D721Med (cell line): ENCODE results near the gene TRAPPC6A.

Experiments
- DNase-seq: peaks from one replicate; pipeline ENCODE4 v3.0.0; 2011; ENCODE audit warnings: low spot score; ENCODE audit not compliant: insufficient read length
- FAIRE-seq: peaks from 2 replicates; lab custom pipeline; 2011; peaks lifted over from hg19 to GRCh38; lab: Jason Lieb, UNC
- TF ChIP-seq, protein P1 (sequence below): IDR thresholded peaks from 2 replicates; pipeline ENCODE4 v1.5.1; 2012; ENCODE audit warnings: mild to moderate bottlenecking, control low read depth; ENCODE audit not compliant: insufficient read depth; ENCODE audit errors: missing control alignments

Gene TRAPPC6A

DNA sequence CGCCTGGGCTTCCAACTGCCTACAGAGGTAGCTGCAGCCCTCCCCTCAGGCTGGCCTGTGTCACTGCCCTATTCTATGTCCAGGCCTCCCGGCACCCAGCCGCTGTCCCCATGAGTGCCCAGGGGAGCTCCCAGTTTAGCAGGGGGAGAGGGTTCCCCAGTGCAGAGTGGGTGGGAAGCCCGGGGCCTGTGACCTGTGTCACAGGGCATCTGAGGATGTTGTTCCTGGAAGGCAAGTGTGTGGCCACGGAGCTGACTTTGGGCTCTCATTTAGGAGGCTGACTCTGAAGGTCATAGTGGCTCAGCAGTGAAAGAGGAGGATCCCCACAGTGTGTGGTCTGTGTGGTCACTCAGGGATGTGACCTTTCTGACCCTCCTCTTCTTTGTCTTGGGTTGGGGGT, 59.9 kb downstream of the TRAPPC6A start:
- FAIRE-seq (no peak), DNase-seq (no peak)
- TF ChIP-seq, protein P1, sequence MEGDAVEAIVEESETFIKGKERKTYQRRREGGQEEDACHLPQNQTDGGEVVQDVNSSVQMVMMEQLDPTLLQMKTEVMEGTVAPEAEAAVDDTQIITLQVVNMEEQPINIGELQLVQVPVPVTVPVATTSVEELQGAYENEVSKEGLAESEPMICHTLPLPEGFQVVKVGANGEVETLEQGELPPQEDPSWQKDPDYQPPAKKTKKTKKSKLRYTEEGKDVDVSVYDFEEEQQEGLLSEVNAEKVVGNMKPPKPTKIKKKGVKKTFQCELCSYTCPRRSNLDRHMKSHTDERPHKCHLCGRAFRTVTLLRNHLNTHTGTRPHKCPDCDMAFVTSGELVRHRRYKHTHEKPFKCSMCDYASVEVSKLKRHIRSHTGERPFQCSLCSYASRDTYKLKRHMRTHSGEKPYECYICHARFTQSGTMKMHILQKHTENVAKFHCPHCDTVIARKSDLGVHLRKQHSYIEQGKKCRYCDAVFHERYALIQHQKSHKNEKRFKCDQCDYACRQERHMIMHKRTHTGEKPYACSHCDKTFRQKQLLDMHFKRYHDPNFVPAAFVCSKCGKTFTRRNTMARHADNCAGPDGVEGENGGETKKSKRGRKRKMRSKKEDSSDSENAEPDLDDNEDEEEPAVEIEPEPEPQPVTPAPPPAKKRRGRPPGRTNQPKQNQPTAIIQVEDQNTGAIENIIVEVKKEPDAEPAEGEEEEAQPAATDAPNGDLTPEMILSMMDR = no peak

DNA sequence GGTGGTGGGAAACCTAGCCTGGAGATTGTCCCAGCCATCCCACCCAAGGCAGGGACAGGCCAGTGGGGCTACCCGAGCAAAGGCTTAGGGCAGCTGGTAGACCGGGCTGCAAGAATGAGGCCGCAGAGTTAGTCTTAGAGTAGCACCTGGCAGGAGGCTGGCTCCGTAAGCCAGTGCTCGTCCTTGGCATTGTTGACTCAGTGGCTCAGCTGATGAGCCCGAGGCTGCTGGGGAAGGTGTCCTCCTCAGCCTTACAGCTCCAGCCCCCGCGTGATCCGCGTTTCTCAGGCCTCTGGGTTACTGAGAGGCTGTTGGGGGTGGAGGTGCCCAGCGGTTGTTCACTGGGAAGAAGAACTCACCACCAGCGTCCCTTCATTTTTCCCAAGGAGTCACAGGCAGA, 60.4 kb downstream of the TRAPPC6A start:
- DNase-seq (no peak), FAIRE-seq (no peak)
- TF ChIP-seq, protein P1 = no peak

DNA sequence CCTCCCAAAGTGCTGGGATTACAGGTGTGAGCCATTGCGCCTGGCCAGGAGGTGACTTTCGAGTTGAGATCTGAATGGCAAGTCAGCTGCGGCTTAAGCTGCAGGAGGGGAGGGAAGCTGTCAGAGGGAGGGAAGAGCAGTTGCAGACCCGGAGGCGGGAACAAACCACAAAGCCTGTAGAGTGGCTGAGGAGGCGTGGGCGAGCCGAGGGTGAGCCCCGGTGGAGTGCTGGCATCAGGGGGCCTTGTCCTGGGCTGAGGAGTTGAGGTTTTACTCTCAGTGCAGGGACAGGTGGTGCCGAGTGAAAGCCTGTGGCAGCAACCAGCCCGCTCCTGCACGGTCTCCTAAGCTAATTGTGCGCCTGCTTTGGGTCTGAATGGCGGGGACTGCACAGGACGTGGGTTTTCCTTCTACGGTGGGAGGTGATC, 60.9 kb downstream of the TRAPPC6A start:
- no peak for FAIRE-seq
- DNase-seq = no peak

DNA sequence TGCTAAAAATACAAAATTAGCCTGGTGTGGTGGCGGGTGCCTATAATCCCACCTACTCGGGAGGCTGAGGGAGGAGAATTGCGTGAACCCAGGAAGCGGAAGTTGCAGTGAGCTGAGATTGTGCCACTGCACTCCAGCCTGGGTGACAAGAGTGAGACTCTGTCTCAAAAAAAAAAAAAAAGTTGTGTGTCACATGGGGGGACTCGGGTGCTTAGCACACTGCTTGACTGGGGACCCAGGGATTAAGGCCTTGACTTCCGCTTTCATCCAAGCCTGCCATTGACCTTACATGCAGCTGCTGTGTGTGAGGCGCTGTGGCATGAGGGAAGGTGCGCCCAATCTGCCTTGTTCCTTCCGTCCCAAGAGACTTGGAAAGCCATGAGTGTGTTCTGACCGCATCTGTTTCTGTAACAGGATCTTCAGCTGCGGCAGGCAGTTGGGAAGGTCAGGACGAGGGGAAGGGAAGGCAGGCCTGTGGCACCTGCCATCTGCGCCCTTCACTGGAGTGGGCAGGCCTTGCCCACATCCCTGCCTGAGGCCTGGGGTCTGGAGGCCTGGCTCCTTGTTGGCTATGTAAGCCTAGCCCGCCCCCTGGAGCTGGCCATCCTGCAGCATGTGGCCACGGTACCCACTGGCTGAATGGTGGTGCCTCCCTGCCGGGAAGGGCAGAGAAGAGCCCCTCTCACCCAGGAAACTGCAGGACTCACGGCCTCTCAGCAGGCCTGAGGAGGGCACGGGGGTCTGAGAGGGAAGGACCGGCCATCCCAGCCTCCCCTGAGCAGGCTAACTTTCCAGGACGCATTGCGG, 62.0 kb downstream of the TRAPPC6A start:
- FAIRE-seq = no peak
- DNase-seq = no peak
- TF ChIP-seq, protein P1 = no peak

More for the DNA sequence above, 60.9 kb downstream of the TRAPPC6A start:
- TF ChIP-seq, protein P1 = no peak

DNA sequence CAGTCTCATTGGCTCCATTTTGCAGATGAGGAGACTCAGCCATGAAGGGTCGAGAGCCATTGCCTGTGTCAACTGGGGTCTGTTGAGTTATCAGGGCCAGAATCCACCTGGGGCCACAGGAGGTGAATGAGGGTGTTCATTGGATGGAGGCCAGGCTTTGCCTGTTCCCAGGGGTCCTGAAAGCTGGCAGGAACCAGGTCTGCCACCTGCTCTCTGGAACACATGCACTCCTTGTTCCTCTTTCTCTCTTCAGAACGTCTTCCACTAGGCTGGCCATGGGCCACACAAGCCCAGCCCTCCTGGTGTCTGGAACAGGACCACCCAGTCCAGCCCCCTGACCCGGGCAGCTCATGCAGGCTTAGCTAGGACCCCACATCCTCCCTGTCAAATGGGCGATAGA, 63.9 kb downstream of the TRAPPC6A start:
- DNase-seq (no peak), FAIRE-seq (no peak)
- TF ChIP-seq, protein P1 = no peak

DNA sequence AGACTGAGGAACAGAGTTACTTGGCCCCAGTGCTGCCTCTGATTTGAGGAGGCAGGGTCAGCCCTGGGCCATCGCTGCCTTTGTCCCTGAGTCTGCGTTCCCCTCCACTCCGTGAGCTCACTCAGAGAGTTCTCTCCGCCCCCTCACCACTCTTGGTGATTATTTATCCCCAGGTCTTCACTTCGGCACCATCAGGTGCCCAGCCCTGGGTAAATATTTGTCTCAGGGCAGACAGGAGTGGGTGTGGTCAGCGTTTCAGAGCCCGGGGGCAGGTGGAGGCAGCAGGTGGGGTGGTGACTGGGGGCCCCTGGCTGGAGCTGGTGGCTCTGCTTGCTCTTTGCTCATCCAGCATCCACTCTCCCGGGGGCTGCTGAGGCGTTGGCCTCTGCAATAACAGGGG, 64.4 kb downstream of the TRAPPC6A start:
- FAIRE-seq (no peak), DNase-seq (no peak)
- TF ChIP-seq, protein P1 = no peak
